HG03354 (cell line): ENCODE results near the gene PRKG2.
"Not testable (repeated sequence)": the region's sequence is repeated elsewhere in the genome, so short reads cannot be mapped to it uniquely, and the experiment has no call there.

Source experiments
- ATAC-seq: cut with Tn5 transposase; IDR thresholded peaks from one replicate; pipeline ENCODE4 v1.9.1; 2021; ENCODE audit warnings: mild to moderate bottlenecking; ENCODE audit not compliant: unreplicated experiment, poor library complexity, severe bottlenecking

PRKG2 gene

GRCh38 chr4:81214881-81215868 is at the start of gene PRKG2:
TSS of gene PRKG2 (minus strand) at chr4:81215222. CDS start at chr4:81205047, 10,175 bp downstream.
- no peak for ATAC-seq

- no peak for ATAC-seq
These were observed 45.5 kb upstream of the PRKG2 start for GRCh38 chr4:81260443-81261101.

DNA sequence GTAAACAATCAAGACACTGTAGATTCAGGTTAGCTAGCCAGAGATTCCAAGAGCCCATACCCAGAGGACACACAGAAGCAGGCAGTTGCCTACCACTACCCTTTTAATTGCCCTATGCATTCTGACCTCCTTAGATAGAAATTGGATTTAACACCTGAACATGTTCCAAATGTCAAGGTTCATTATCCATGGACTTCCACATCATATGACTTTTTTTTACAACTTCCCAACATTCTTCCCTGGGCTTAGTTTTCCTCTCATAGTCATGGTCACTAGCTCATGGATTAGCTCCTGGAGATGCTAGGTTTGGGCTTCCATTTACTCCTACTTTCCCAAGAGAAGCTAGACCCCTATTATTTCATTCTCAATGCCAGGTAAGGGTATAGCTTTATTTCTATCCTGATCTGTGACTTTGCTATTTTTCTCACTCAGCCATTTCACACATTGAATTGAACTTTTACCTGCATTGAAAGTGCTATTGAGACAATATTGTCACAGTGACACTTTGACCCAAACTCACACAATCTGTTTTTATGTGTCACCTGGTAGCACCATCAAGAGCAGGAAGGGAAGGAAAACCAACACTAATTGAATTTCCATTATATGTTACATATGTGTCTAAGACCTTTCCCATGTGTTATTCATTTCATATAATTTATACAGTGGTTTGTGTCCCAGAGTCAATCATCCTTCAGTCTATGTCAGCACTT is 44.0 kb upstream of the PRKG2 start:
- no peak for ATAC-seq

- no peak for ATAC-seq
These were observed 42.8 kb upstream of the PRKG2 start for GRCh38 chr4:81257816-81258215.

DNA sequence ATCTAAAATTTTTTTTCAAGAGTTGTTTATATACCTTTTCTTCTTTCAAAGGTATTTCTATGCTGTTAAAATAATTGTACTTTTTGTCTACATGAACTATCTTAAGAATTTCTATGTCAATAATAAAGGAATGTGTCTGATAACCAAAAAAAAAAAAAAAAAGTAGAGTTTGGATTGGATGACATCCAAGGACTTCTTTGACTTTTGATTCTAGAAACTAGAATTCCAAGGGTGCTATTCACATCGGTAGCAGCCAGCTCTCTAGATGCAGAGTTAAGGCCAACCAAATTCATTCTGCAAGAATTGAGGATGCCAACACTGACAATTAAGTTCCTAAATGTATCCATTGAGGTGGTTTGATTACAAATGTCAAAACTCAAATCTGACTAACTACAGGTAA is 42.0 kb upstream of the PRKG2 start:
- no peak for ATAC-seq

- ATAC-seq: no peak
These were observed 41.3 kb upstream of the PRKG2 start for GRCh38 chr4:81256059-81256970.

GRCh38 chr4:81255524-81255923 is 40.5 kb upstream of the PRKG2 start:
- ATAC-seq: no peak

DNA sequence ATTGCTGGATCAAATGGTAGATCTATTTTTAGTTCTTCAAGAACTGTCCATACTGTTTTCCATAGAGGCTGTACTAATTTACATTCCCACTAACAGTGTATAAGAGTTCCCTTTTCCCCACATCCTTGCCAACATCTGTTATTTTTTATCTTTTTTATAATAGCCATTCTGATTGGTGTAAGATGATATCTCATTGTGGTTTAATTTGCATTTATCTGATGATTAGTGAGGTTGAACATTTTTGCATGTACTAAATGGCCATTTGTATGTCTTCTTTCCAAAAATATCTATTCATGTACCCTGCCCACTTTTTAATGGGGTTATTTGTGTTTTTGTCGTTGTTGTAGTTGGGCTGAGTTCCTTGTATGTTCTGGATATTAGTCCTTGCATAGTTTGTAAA is 35.4 kb upstream of the PRKG2 start:
- ATAC-seq: no peak

GRCh38 chr4:81245218-81246009 is 30.4 kb upstream of the PRKG2 start:
- ATAC-seq: no peak

- no peak for ATAC-seq
These were observed 22.8 kb upstream of the PRKG2 start for GRCh38 chr4:81237791-81238190.

- ATAC-seq: no peak
These were observed 21.1 kb upstream of the PRKG2 start for GRCh38 chr4:81235982-81236749.

GRCh38 chr4:81227968-81228367 is 12.9 kb upstream of the PRKG2 start:
- no peak for ATAC-seq

DNA sequence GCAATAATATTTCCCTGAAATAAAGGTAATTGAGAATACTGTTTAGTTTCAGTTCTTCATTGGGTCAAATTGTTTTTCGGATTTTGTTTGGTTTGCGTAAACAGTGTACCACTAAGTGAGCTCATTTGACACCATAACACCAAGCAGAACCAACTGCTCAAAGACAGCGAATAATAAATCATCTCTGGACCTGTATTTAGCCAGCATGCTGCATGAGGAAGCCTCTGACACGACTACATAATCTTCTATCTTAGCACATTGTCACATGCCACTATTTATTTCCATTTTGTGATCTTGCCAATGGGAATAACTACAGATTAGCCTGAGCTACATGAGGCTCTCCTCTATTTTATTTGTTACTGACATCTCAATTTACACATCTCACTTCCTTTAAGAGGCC is 12.1 kb upstream of the PRKG2 start:
- ATAC-seq: no peak

- no peak for ATAC-seq
These were observed 10.2 kb upstream of the PRKG2 start for GRCh38 chr4:81225252-81225651.

GRCh38 chr4:81222082-81222472 is 7.1 kb upstream of the PRKG2 start:
- ATAC-seq: not testable (repeated sequence)

DNA sequence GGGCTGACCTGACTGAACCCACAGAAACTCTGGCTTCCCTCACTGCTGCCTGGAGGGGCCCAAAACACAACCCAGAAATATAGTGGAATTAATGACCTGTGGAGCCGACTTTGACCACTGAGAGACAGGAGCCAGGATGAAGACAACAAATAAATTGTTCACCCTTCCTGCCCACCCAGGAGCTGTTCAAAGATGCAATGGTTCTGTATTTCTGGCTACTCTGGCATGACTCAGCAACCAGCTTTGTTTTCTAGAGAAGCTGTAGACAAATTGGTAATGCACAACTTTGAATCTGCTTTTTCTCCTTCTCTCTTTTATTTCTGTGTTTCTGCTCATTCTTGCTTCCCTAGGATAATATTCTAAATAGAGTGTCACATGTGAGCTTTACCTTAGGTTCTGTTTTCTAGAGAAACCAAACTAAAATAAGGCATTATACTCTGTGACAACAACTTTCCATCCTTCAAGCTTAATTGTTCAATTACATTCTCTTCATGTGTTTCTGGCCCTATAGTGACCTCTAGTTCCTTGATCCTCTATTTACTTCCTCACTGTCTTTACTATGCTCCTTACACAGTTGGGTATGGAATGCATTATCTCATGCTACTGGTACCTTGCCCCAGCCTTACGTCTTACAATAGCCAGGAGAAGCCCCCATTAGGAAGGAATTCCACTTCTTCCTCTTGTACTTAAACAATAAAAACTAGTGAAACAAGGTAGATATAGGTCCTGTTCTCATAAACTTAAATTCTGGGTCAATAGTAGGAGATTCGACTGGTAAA is 6.5 kb upstream of the PRKG2 start:
- ATAC-seq: no peak

GRCh38 chr4:81220271-81220670 is 5.2 kb upstream of the PRKG2 start:
- ATAC-seq: no peak
